AG04450 (cell line): ENCODE measurements around the gene RILPL2. TPM values are rescaled to one million over a fixed set of nuclear protein-coding genes. Genes with fewer than 3 reads are reported as not detected.
"Not testable (repeated sequence)": the region's sequence is repeated elsewhere in the genome, so short reads cannot be mapped to it uniquely, and the experiment has no call there.

Experiments
- CTCF ChIA-PET: fragments of 300-600, 350-600 bp; formaldehyde crosslinking; extraction: SDS; loops from one replicate; lab custom pipeline; 2022; ENCODE audit warnings: antibody characterized with exemption, inconsistent platforms; lab: Charles Lee
- POLR2A ChIA-PET: fragments of 350-600 bp; formaldehyde crosslinking; extraction: SDS; loops from one replicate; lab custom pipeline; 2021; ENCODE audit warnings: antibody characterized with exemption, inconsistent platforms; lab: Yijun Ruan, JAX
- DNase-seq: peaks from one replicate; pipeline ENCODE4 v3.0.0-alpha.2; 2011; ENCODE audit warnings: low read depth, low spot score
- H3K27ac ChIP-seq: one replicate; pipeline ENCODE4 v1.5.1; 2012; ENCODE audit warnings: low read depth, low read length, control low read depth
- H3K27me3 ChIP-seq: one replicate; pipeline ENCODE4 v1.6.0; 2012; ENCODE audit warnings: low read length; ENCODE audit not compliant: control insufficient read depth, insufficient read depth
- H3K4me3 ChIP-seq: 2 replicates; pipeline ENCODE4 v1.5.1; 2011; ENCODE audit warnings: mild to moderate bottlenecking, low read depth, low read length, control low read depth
- H3K9me3 ChIP-seq: 2 replicates; pipeline ENCODE4 v1.5.1; 2012; ENCODE audit warnings: low read length; ENCODE audit not compliant: control insufficient read depth, insufficient read depth
- CTCF ChIP-seq: IDR thresholded peaks from 2 replicates; pipeline ENCODE4 v1.5.1; 2011; ENCODE audit warnings: low read depth, low read length, control low read depth, inconsistent platforms
- polyA plus RNA-seq: library from polyadenylated mRNA; depleted of rRNA; stranded (reverse); fragments of >200 nt; gene quantifications from 2 replicates; pipeline ENCODE4 v1.2.3, GENCODE V29; 2011

RILPL2 gene
- polyA plus RNA-seq, 1 experiment, result 2.9 TPM

GRCh38 chr12:123457980-123458779 is 21.7 kb upstream of the RILPL2 start, which contains the start of gene SNRNP35:
TSS of gene SNRNP35 (plus strand) at chr12:123458139. CDS start at chr12:123465541, 7,402 bp downstream.
- Histone ChIP-seq H3K27me3 (no peaks in the 10 kb centered on the region), H3K27ac (peak within 1 kb of the TSS; percentile 99), H3K4me3 (peak within 1 kb of the TSS; percentile 90), H3K9me3 (no peaks in the 10 kb centered on the region; the same call in 1 of the 2 replicates)
- POLR2A ChIA-PET, result interaction anchor here (0.7 to 2.1 kb wide), 5 partner anchors 9 to 89 kb away, joined by 3 to 11 read pairs (median 6); partner anchors contain the start of gene KMT5A
- peak; percentile 49 for DNase-seq
- no peak; the same call in 1 of the 2 replicates for TF ChIP-seq CTCF
- CTCF ChIA-PET, result no interaction called here

GRCh38 chr12:123453165-123453564 is 16.7 kb upstream of the RILPL2 start:
- DNase-seq, result no peak
- no peak overlapping the region for H3K27ac ChIP-seq
- CTCF ChIA-PET, result no interaction called here
- TF ChIP-seq CTCF, result no peak
- no peaks in the 10 kb centered on the region for H3K27me3 ChIP-seq
- POLR2A ChIA-PET, result no interaction called here
- no peaks in the 10 kb centered on the region for H3K9me3 ChIP-seq
- H3K4me3 ChIP-seq, result no peak overlapping the region

GRCh38 chr12:123452276-123452550 is 15.7 kb upstream of the RILPL2 start:
- H3K27me3 ChIP-seq, H3K27ac ChIP-seq, POLR2A ChIA-PET, H3K9me3 ChIP-seq, DNase-seq, H3K4me3 ChIP-seq: not testable (repeated sequence)
- CTCF ChIA-PET, result interaction anchor here (0.5 kb wide), 1 partner anchor 66 kb away, joined by 4 read pairs; no protein-coding TSS in a partner anchor

- DNase-seq, result no peak
- Histone ChIP-seq H3K9me3 (no peaks in the 10 kb centered on the region), H3K4me3 (no peak overlapping the region), H3K27me3 (no peaks in the 10 kb centered on the region), H3K27ac (no peak overlapping the region)
- no peak for TF ChIP-seq CTCF
- ChIA-PET POLR2A (no interaction called here), CTCF (no interaction called here)
These were observed 14.2 kb upstream of the RILPL2 start for GRCh38 chr12:123450636-123451035.

- Histone ChIP-seq H3K27me3 (no peaks in the 10 kb centered on the region), H3K9me3 (no peaks in the 10 kb centered on the region), H3K4me3 (no peak overlapping the region), H3K27ac (no peak overlapping the region)
- no peak for TF ChIP-seq CTCF
- POLR2A ChIA-PET, result interaction anchor here (0.5 kb wide), 1 partner anchor 8 kb away, joined by 4 read pairs; the partner anchor contains the start of gene SNRNP35
- DNase-seq, result no peak
- CTCF ChIA-PET, result no interaction called here
These were observed 13.4 kb upstream of the RILPL2 start for GRCh38 chr12:123449856-123450255.
